Brain microvascular endothelial cell (primary cell): ENCODE measurements around the gene WDR35.

ENCODE experiments used
- DNase-seq: peaks from one replicate; pipeline ENCODE4 v3.0.0-alpha.2; 2020
- H3K27ac ChIP-seq: fragments of 250-450 bp; sonication (Bioruptor Pico); 2 replicates; pipeline ENCODE4 v1.5.1; 2020; ENCODE audit warnings: mild to moderate bottlenecking, moderate library complexity
- H3K27me3 ChIP-seq: fragments of 250-450 bp; sonication (Bioruptor Pico); replicated peaks from 2 replicates; pipeline ENCODE4 v1.5.1; 2020; ENCODE audit warnings: mild to moderate bottlenecking
- H3K36me3 ChIP-seq: fragments of 250-450 bp; sonication (Bioruptor Pico); replicated peaks from 2 replicates; pipeline ENCODE4 v1.5.1; 2020; ENCODE audit warnings: mild to moderate bottlenecking
- H3K4me3 ChIP-seq: 2 replicates; pipeline ENCODE4 v1.5.1; 2011; ENCODE audit warnings: low read depth, mild to moderate bottlenecking, control low read depth, low read length, moderate library complexity
- CTCF ChIP-seq: IDR thresholded peaks from 2 replicates; pipeline ENCODE4 v1.5.1; 2011; ENCODE audit warnings: low read depth, mild to moderate bottlenecking, moderate library complexity, low read length, control low read depth, inconsistent platforms; ENCODE audit errors: missing control alignments
- in situ Hi-C: cut with HindIII; loops from 2 replicates; pipeline ENCODE4 v1.10.0; 2017; ENCODE audit warnings: low sequenced_read_pairs, low pct_ligation_motif_present

Gene WDR35

GRCh38 chr2:20008703-20009102, 18.8 kb upstream of the WDR35 start:
- Histone ChIP-seq H3K4me3 (no peak overlapping the region), H3K27me3 (no peaks in the 10 kb centered on the region), H3K27ac (no peak overlapping the region), H3K36me3 (no peaks in the 10 kb centered on the region)
- in situ Hi-C loops: no loop called here
- no peak for DNase-seq
- no peak for TF ChIP-seq CTCF

GRCh38 chr2:20005891-20006470, 16.1 kb upstream of the WDR35 start:
- TF ChIP-seq CTCF: no peak
- in situ Hi-C loops: no loop called here
- Histone ChIP-seq H3K27ac (no peak overlapping the region), H3K4me3 (no peak overlapping the region), H3K36me3 (no peaks in the 10 kb centered on the region), H3K27me3 (no peaks in the 10 kb centered on the region)
- DNase-seq: no peak

GRCh38 chr2:20005067-20005627, 15.2 kb upstream of the WDR35 start:
- Histone ChIP-seq H3K36me3 (no peaks in the 10 kb centered on the region), H3K27ac (no peak overlapping the region), H3K4me3 (no peak overlapping the region), H3K27me3 (no peaks in the 10 kb centered on the region)
- TF ChIP-seq CTCF: no peak
- no peak for DNase-seq
- in situ Hi-C loops: no loop called here

- DNase-seq: no peak
- H3K4me3 ChIP-seq: no peak overlapping the region
- H3K27ac ChIP-seq: no peak overlapping the region
- in situ Hi-C loops: no loop called here
- H3K27me3 ChIP-seq: no peaks in the 10 kb centered on the region
- TF ChIP-seq CTCF: no peak
- H3K36me3 ChIP-seq: no peaks in the 10 kb centered on the region
These were observed 11.5 kb upstream of the WDR35 start for GRCh38 chr2:20001361-20001863.

- TF ChIP-seq CTCF: no peak
- no peak overlapping the region for H3K27ac ChIP-seq
- H3K27me3 ChIP-seq: no peaks in the 10 kb centered on the region
- DNase-seq: no peak
- in situ Hi-C loops: no loop called here
- H3K36me3 ChIP-seq: no peaks in the 10 kb centered on the region
- H3K4me3 ChIP-seq: no peak overlapping the region
These were observed 3.8 kb upstream of the WDR35 start for GRCh38 chr2:19993731-19994130.

- no peak overlapping the region for H3K27ac ChIP-seq
- DNase-seq: no peak
- in situ Hi-C loops: no loop called here
- no peaks in the 10 kb centered on the region for H3K36me3 ChIP-seq
- H3K27me3 ChIP-seq: no peaks in the 10 kb centered on the region
- TF ChIP-seq CTCF: no peak
- H3K4me3 ChIP-seq: no peak overlapping the region
These were observed 2.0 kb upstream of the WDR35 start for GRCh38 chr2:19991895-19992294.
